Neural progenitor cell (in vitro differentiated cells): Measurements from ENCODE around the gene GCNT2. TPM values are rescaled to one million over a fixed set of nuclear protein-coding genes. Genes with fewer than 3 reads are reported as not detected.

Source experiments
- DNase-seq: peaks from one replicate; pipeline ENCODE4 v3.0.0-alpha.2; 2016; ENCODE audit warnings: low spot score
- H2AFZ ChIP-seq: fragments of 200-600 bp; sonication (generic); replicated peaks from 2 replicates; pipeline ENCODE4 v1.6.1; 2016; ENCODE audit warnings: antibody characterized with exemption
- H3F3A ChIP-seq: fragments of 200-600 bp; sonication (generic); 2 replicates; pipeline ENCODE4 v1.6.1; 2016; ENCODE audit warnings: antibody characterized with exemption, low read depth
- H3K27ac ChIP-seq: fragments of 200-600 bp; sonication (generic); 2 replicates; pipeline ENCODE4 v1.5.1; 2016; ENCODE audit warnings: mild to moderate bottlenecking
- H3K27me3 ChIP-seq: fragments of 200-600 bp; sonication (generic); 2 replicates; pipeline ENCODE4 v1.6.1; 2016; ENCODE audit warnings: mild to moderate bottlenecking, moderate library complexity
- H3K36me3 ChIP-seq: fragments of 200-600 bp; sonication (generic); 2 replicates; pipeline ENCODE4 v1.5.1; 2016
- H3K4me1 ChIP-seq: fragments of 200-600 bp; sonication (generic); 2 replicates; pipeline ENCODE4 v1.6.1; 2016; ENCODE audit warnings: mixed run types
- H3K4me2 ChIP-seq: fragments of 200-600 bp; sonication (generic); 2 replicates; pipeline ENCODE4 v1.6.1; 2016
- H3K4me3 ChIP-seq: fragments of 200-600 bp; sonication (generic); 2 replicates; pipeline ENCODE4 v1.5.1; 2016
- H3K79me2 ChIP-seq: fragments of 200-600 bp; sonication (generic); 2 replicates; pipeline ENCODE4 v1.6.1; 2016; ENCODE audit warnings: low read depth
- H3K9ac ChIP-seq: fragments of 200-600 bp; sonication (generic); 2 replicates; pipeline ENCODE4 v1.6.1; 2016
- H3K9me3 ChIP-seq: fragments of 200-600 bp; sonication (generic); 2 replicates; pipeline ENCODE4 v1.5.1; 2016; ENCODE audit warnings: low read depth
- H4K20me1 ChIP-seq: fragments of 200-600 bp; sonication (generic); 2 replicates; pipeline ENCODE4 v1.6.1; 2016; ENCODE audit warnings: low read depth
- H3K27ac Mint-ChIP-seq: 3 replicates; pipeline ENCODE4 v1.8.0; 2021; ENCODE audit warnings: mixed read lengths
- H3K27me3 Mint-ChIP-seq: 2 replicates; pipeline ENCODE4 v1.8.0; 2022; ENCODE audit warnings: low read depth, mild to moderate bottlenecking, inconsistent platforms, moderate library complexity, mixed read lengths; ENCODE audit not compliant: insufficient read depth
- H3K36me3 Mint-ChIP-seq: 3 replicates; pipeline ENCODE4 v1.8.0; 2021; ENCODE audit warnings: mixed read lengths
- H3K4me1 Mint-ChIP-seq: 3 replicates; pipeline ENCODE4 v1.8.0; 2021; ENCODE audit warnings: mixed read lengths
- H3K4me3 Mint-ChIP-seq: 3 replicates; pipeline ENCODE4 v1.8.0; 2021; ENCODE audit warnings: mild to moderate bottlenecking, moderate library complexity, mixed read lengths
- H3K9me3 Mint-ChIP-seq: 3 replicates; pipeline ENCODE4 v1.8.0; 2020; ENCODE audit warnings: mixed read lengths
- EZH2 ChIP-seq: fragments of 200-600 bp; sonication (generic); IDR thresholded peaks from 2 replicates; pipeline ENCODE4 v1.6.1; 2017; ENCODE audit warnings: antibody characterized with exemption, mild to moderate bottlenecking, moderate library complexity
- EZH2phosphoT487 ChIP-seq: fragments of 200-600 bp; sonication (generic); IDR thresholded peaks from 2 replicates; pipeline ENCODE4 v1.6.1; 2017; ENCODE audit warnings: antibody characterized with exemption
- total RNA-seq: library from RNA; depleted of rRNA; stranded (reverse); fragments of >200 nt; gene quantifications from 2 replicates; pipeline ENCODE4 v1.2.3, GENCODE V29; 2015; ENCODE audit warnings: low replicate concordance
- TF ChIP-seq, protein P1 (sequence below): fragments of 200-600 bp; sonication (generic); IDR thresholded peaks from 2 replicates; pipeline ENCODE4 v1.5.1; 2017; ENCODE audit warnings: antibody characterized with exemption, mild to moderate bottlenecking

GCNT2 gene
- total RNA-seq, 1 donor from 2014 or later: 48.4 TPM

- Histone ChIP-seq H3K27ac (no peak overlapping the region), H3K9ac (no peak overlapping the region), H3K27me3 (no peaks in the 10 kb centered on the region), H3K4me1 (no peaks in the 10 kb centered on the region), H4K20me1 (no peaks in the 10 kb centered on the region), H2AFZ (no peak overlapping the region), H3F3A (no peaks in the 10 kb centered on the region), H3K9me3 (no peaks in the 10 kb centered on the region), H3K4me3 (no peak overlapping the region), H3K79me2 (no peaks in the 10 kb centered on the region), H3K36me3 (no peaks in the 10 kb centered on the region), H3K4me2 (no peak overlapping the region)
- Mint-ChIP-seq H3K27me3 (no peaks in the 10 kb centered on the region), H3K9me3 (no peaks in the 10 kb centered on the region), H3K4me1 (no peaks in the 10 kb centered on the region), H3K27ac (no peak overlapping the region), H3K4me3 (no peak overlapping the region), H3K36me3 (no peaks in the 10 kb centered on the region)
- TF ChIP-seq, protein P1, sequence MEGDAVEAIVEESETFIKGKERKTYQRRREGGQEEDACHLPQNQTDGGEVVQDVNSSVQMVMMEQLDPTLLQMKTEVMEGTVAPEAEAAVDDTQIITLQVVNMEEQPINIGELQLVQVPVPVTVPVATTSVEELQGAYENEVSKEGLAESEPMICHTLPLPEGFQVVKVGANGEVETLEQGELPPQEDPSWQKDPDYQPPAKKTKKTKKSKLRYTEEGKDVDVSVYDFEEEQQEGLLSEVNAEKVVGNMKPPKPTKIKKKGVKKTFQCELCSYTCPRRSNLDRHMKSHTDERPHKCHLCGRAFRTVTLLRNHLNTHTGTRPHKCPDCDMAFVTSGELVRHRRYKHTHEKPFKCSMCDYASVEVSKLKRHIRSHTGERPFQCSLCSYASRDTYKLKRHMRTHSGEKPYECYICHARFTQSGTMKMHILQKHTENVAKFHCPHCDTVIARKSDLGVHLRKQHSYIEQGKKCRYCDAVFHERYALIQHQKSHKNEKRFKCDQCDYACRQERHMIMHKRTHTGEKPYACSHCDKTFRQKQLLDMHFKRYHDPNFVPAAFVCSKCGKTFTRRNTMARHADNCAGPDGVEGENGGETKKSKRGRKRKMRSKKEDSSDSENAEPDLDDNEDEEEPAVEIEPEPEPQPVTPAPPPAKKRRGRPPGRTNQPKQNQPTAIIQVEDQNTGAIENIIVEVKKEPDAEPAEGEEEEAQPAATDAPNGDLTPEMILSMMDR: no peak
- TF ChIP-seq EZH2 (no peak), EZH2phosphoT487 (no peak)
- no peak for DNase-seq
These were observed 112.1 kb downstream of the GCNT2 start for GRCh38 chr6:10633216-10633615.

DNA sequence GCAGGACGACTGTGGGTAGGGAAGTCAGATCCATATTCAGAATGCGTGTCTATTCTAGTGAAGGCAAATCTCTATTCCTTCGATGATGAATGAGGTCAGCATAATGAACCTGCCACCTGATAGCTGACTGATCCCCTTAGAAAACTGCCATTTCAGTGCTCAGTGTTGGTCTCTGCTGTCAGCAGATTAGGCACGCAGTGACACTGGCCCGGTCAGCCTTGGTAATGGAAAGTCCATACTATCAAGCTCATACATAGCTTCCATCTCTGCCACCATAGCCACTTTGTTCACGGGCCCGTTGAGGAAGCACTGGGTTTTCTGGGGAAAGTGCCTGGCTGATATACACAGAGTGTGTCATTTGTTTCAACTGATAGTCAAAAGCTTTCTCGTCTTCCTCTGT lies 119.3 kb downstream of the GCNT2 start:
- H3K27ac Mint-ChIP-seq: no peak overlapping the region
- Histone ChIP-seq H3F3A (peaks cover 13% of the 10 kb centered on the region), H4K20me1 (no peaks in the 10 kb centered on the region), H3K9ac (no peak overlapping the region), H3K4me3 (no peak overlapping the region), H3K36me3 (no peaks in the 10 kb centered on the region), H3K4me2 (no peak overlapping the region), H3K79me2 (no peaks in the 10 kb centered on the region), H3K4me1 (peaks cover 12% of the 10 kb centered on the region), H3K27me3 (no peaks in the 10 kb centered on the region), H2AFZ (no peak overlapping the region), H3K27ac (no peak overlapping the region), H3K9me3 (no peaks in the 10 kb centered on the region)
- DNase-seq: no peak
- TF ChIP-seq, protein P1: no peak
- TF ChIP-seq EZH2phosphoT487 (no peak), EZH2 (no peak)
- H3K4me3 Mint-ChIP-seq: no peak overlapping the region
- H3K4me1 Mint-ChIP-seq: peaks cover 2% of the 10 kb centered on the region
- H3K36me3 Mint-ChIP-seq: no peaks in the 10 kb centered on the region
- H3K9me3 Mint-ChIP-seq: no peaks in the 10 kb centered on the region
- H3K27me3 Mint-ChIP-seq: peaks cover 2% of the 10 kb centered on the region

- H3K4me2 ChIP-seq: no peak overlapping the region
These were observed 120.4 kb downstream of the GCNT2 start for GRCh38 chr6:10641528-10641927.

More at GRCh38 chr6:10641528-10641927, 120.4 kb downstream of the GCNT2 start:
- DNase-seq: peak; percentile 67
- H3K27me3 Mint-ChIP-seq: peaks cover 2% of the 10 kb centered on the region
- H3K27me3 ChIP-seq: no peaks in the 10 kb centered on the region
- peaks cover 2% of the 10 kb centered on the region for H3K4me1 Mint-ChIP-seq
- no peaks in the 10 kb centered on the region for H3K9me3 ChIP-seq
- H4K20me1 ChIP-seq: no peaks in the 10 kb centered on the region
- no peaks in the 10 kb centered on the region for H3K36me3 Mint-ChIP-seq
- H2AFZ ChIP-seq: no peak overlapping the region
- H3K27ac ChIP-seq: peak overlapping the region; percentile 60
- no peak overlapping the region for H3K4me3 ChIP-seq
- H3K27ac Mint-ChIP-seq: no peak overlapping the region
- H3K4me1 ChIP-seq: peaks cover 12% of the 10 kb centered on the region
- no peak overlapping the region for H3K4me3 Mint-ChIP-seq
- TF ChIP-seq EZH2 (no peak), EZH2phosphoT487 (no peak)
- TF ChIP-seq, protein P1: no peak
- H3K36me3 ChIP-seq: no peaks in the 10 kb centered on the region
- H3K9me3 Mint-ChIP-seq: no peaks in the 10 kb centered on the region
- H3K9ac ChIP-seq: no peak overlapping the region
- H3K79me2 ChIP-seq: no peaks in the 10 kb centered on the region
- H3F3A ChIP-seq: peaks cover 13% of the 10 kb centered on the region
